Superior temporal gyrus (tissue), 1 donor: ENCODE measurements around the gene GPS1.
A peak's percentile ranks its signal among the peaks of the same experiment; 100 is the strongest.

ENCODE experiments used
- DNase-seq: peaks from one replicate; pipeline ENCODE4 v3.0.0-alpha.2; 2016; ENCODE audit errors: extremely low spot score

The GPS1 gene

GRCh38 chr17:82014432-82014831 lies 37.3 kb upstream of the GPS1 start:
- no peak for DNase-seq

DNA sequence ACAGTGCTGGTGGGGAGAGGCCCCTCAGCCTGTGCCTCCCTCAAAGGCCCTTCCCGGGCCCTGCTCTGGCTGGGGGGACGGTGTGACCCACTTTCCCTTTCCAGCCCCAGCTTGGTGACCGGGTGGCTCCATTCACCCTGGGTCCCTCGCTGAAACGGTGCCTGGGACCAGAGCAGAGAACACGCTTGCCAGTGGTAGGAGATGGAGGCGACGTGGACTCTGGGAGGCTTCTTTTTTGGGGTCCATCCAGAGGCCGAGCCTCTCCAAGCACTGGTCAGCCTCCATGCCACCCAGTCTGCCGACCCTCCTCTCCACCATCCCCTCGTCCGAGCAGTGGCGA lies 36.8 kb upstream of the GPS1 start:
- no peak for DNase-seq

DNA sequence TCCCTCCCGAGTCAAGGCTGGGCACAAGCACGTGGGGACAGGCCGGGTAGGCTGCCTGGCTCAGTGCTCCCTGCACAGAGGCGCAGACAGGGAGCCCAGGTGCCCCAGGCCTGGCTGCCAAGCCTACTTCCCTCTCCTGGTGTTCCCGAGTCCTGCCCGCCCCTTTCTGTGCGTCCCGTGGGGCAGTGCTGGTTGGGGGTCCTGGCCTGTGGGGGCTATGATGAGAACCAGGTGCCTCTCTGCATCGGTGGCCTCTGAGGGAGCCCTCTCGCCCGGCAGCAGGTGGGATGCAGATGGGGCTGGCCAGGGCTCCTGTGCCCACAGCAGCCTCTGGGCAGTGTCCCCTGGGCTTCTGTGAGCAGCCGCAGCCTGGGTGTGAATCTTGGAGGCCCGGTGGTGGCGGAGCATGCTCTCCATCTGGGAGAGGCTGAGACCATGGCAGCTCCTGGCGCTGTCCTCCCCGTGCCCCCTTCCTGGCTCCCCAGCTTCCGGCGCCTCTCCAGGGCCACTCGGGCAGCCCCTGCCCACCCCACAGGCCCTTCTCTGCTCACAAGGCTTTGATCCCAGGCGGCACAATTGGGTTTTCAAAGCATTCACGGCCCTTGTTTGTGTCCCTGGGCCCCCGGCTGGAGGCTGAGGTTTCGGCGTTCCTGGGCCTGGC lies 36.3 kb upstream of the GPS1 start:
- no peak for DNase-seq

- no peak for DNase-seq
Measured at GRCh38 chr17:82016061-82016874, 35.4 kb upstream of the GPS1 start.

GRCh38 chr17:82016875-82017459 lies 34.7 kb upstream of the GPS1 start:
- DNase-seq, result no peak

DNA sequence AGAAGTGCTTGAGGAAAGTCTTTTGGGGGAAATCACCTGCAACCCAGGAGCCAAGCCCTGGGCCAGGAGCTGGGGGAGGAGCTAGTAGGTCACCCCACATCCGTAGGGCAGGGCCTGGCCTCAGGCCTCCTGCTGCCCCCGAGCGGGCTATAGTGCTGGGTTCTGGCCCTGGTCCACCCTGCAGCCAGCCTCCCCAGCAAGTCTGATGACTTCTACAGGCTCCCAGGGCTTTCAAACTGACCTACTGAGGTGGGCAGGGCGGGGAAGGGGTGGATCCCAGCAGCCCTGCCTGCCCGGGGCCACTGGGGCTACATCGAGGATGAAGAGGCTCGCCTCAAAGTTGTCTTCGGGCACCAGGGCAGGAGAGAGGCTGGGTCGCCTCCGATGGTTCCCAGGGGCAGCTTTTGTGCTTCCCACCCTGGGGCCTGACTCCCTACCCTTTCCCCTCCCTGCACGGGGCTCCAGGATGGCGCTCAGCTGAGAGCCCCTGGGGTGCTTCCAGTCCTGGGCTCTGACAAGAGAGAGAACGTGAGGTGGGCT lies 34.0 kb upstream of the GPS1 start:
- DNase-seq, result no peak

DNA sequence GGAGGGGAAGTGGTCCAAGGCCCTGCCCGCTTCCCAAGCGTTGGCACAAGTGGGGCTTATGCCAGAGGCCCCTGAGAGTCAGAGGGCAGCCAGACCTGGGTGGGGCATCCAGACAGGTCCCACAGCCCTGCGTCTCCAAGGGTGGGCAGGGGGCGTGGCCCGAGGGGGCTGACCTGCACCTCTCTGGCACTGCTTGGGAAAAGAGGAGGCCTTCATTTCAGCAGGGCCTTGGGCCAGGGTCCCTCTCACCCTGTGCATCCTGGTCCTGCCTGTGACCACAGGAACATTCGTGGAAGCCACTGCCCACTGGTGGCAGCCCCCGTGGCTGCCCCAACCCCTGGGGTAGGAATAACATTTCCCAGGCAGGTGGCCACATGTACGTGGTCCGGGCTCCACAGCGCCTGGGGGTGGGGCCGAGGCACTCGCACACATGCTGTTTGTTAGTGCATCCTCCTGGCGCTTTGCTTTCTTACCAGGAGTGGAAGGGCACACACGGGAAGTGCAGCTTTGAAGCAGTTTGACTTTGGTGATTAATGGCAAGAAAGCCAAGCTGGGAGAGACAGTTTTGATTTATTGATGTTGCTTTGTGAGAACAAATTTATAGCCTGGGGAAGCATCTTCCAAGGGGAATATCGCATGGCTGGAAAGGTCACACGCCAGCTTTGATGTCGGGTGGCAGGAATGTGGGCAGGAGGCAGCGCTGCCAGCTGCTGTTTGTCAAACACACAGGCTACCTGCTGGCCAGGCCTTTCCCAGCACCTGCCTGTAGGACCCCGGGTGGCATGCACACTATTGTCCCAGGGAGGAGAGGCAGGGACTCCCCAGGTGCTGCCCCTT lies 33.3 kb upstream of the GPS1 start:
- no peak for DNase-seq

GRCh38 chr17:82018989-82019689 lies 32.6 kb upstream of the GPS1 start:
- DNase-seq, result no peak

- no peak for DNase-seq
Measured at GRCh38 chr17:82019690-82020571, 31.8 kb upstream of the GPS1 start.

- DNase-seq, result no peak
Measured at GRCh38 chr17:82020572-82021106, 31.1 kb upstream of the GPS1 start.

GRCh38 chr17:82021107-82021899 lies 30.4 kb upstream of the GPS1 start:
- DNase-seq, result peak; percentile 76

- no peak for DNase-seq
Measured at GRCh38 chr17:82021900-82022309, 29.8 kb upstream of the GPS1 start.

GRCh38 chr17:82022310-82022980 lies 29.3 kb upstream of the GPS1 start, which contains the start of gene CENPX:
CENPX (minus strand) TSS chr17:82022878; CDS start chr17:82022861, 17 bp downstream.
- no peak for DNase-seq

DNA sequence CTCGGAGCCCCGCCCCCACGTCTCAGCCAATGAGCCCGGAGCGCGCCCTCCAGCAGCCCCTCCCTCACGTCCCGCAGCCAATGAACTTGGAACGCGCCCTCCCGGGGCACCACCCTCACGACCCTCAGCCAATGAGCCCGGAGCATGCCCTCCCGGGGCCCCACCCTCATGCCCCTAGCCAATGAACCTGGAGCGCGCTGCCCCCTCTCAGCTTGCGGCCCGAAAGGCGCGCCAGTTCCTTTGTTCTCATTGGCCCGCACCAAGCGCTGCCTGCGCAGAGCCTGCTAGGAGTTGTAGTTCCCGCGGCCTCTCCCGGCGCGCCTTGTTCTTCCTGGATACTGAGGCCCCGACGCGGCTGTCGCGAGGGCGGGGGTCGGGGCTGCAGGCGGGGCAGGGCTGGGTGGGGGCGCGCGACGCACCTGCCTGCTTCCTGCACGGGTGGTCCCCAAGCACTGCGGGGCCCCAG lies 28.7 kb upstream of the GPS1 start, which contains the start of gene LRRC45:
TSS of gene LRRC45 (plus strand) at position 325 of the 466 bp plus-strand sequence. CDS start 339 bp downstream, outside the sequence.
- DNase-seq, result peak; percentile 99

DNA sequence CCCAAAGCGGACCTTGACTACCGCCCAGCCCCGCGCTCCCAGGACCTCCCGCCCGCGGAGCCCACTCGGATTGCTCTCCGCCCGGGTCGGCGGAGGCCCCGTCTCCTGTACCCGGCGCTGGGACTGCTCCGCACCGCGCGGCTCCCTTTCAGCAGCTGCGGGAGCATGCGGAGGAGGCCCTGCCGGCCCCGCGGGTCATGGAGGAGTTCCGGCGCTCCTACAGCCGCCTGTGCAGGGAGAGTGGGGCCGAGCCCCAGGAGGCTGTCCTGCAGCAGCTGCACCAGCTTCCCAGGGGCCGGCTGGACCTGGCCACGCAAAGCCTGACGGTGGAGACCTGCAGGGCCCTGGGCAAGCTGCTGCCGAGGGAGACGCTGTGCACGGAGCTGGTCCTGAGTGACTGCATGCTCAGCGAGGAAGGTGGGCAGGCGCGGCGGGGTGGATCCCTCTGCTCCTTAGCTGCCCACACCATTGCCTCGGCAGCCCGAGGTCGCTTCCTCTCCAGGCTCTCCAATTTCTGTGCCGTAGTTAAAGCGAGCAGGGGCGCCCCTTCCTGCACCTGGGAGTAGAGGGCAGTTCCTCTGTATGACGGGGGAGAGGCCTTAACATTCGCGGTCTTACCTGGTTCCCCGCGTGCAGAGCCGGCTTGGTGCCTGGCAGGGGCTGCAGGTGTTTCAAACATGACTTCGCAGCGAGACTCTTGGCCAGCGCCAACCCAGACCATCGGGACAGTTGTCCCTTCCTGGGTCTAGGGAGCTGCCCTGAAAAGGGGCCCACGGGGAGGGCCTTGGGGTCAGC lies 28.1 kb upstream of the GPS1 start:
- DNase-seq, result no peak

DNA sequence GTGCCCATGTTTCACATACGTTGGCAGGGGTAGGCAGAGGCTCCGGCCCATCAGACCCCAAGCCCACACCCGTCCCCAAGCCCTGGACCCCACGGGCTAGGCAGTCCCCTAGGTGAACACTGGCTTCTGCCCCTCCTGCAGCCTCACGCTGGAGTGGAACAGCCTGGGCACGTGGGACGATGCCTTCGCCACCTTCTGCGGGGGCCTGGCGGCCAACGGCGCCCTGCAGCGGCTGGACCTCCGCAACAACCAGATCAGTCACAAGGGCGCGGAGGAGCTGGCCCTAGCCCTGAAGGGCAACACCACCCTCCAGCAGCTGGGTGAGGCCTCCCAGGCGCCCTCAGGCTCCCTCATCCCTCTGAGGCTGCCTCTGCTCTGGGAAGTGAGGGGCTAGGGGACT lies 26.8 kb upstream of the GPS1 start:
- no peak for DNase-seq

DNA sequence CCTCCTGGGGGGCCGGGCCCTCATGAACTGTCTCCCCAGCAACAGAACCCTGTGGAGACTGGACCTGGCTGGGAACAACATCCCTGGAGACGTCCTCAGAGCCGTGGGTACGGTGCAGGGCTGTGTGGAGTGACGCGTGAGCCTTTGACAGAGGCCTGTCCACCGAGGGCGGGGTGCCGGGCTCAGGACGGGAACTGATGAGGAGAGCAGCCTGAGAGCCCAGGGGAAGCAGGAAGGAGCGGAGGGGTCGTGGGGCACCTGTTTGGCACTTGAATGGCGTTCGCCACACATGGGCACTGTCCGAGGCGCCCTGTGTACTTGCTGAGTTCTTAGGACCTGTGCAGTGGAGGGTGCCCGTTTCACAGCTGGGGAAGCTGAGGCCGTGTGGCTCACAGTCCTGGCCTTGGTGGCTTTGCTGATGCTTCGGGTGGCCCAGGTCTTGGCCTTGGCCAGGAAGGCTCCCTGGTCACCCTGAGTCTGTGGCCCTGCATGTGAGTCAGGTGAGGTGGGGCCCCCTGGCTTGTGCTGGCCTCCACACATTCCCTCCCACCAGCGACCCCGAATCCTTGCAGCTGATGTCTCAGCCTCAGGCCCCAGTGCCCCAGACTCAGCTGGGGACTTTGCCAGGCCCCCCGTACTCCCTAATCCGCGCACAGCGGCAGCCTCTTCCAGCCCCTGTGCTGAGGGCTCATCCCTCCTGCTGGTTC lies 26.1 kb upstream of the GPS1 start:
- DNase-seq, result no peak
